DND-41 (cell line): ENCODE data around the gene SMS.

Source experiments
- ATAC-seq: fragments of 200-7000 bp; cut with Tn5 transposase; 3 replicates; pipeline ENCODE4 v1.9.1; 2021; ENCODE audit warnings: low read depth; ENCODE audit not compliant: insufficient read depth
- DNase-seq: peaks from one replicate; pipeline ENCODE4 v3.0.0-alpha.2; 2020
- H2AFZ ChIP-seq: 2 replicates; pipeline ENCODE4 v1.6.0; 2012; ENCODE audit warnings: low read depth, low read length
- H3K27ac ChIP-seq: 2 replicates; pipeline ENCODE4 v1.5.1; 2012; ENCODE audit warnings: low read length, inconsistent platforms
- H3K27me3 ChIP-seq: fragments of 200-600 bp; sonication (generic); 2 replicates; pipeline ENCODE4 v1.6.0; 2012; ENCODE audit warnings: low read length, mild to moderate bottlenecking, inconsistent platforms; ENCODE audit not compliant: insufficient read depth, poor library complexity
- H3K36me3 ChIP-seq: 2 replicates; pipeline ENCODE4 v1.5.1; 2012; ENCODE audit warnings: low read length, inconsistent platforms; ENCODE audit not compliant: insufficient read depth
- H3K4me1 ChIP-seq: 2 replicates; pipeline ENCODE4 v1.5.1; 2012; ENCODE audit warnings: mild to moderate bottlenecking, low read length; ENCODE audit not compliant: insufficient read depth
- H3K4me2 ChIP-seq: 2 replicates; pipeline ENCODE4 v1.6.0; 2012; ENCODE audit warnings: mild to moderate bottlenecking, moderate library complexity, low read length, inconsistent platforms; ENCODE audit not compliant: insufficient read depth
- H3K4me3 ChIP-seq, 2 experiments: fragments of 200-600 bp in 1 of 2; shearing (Covaris generic) in 1 of 2; 2 replicates each; pipeline ENCODE4 v1.5.1; 2012 to 2016; ENCODE audit warnings: inconsistent platforms in 2 of 2, low read length in 2 of 2, mild to moderate bottlenecking in 2 of 2, low read depth in 1 of 2, moderate library complexity in 1 of 2
- H3K79me2 ChIP-seq: 2 replicates; pipeline ENCODE4 v1.6.0; 2012; ENCODE audit warnings: low read length, inconsistent platforms; ENCODE audit not compliant: insufficient read depth
- H3K9ac ChIP-seq: 2 replicates; pipeline ENCODE4 v1.6.0; 2012; ENCODE audit warnings: low read depth, mild to moderate bottlenecking, inconsistent platforms, low read length, moderate library complexity
- H3K9me3 ChIP-seq: 2 replicates; pipeline ENCODE4 v1.5.1; 2012; ENCODE audit warnings: low read length, moderate library complexity, mild to moderate bottlenecking, inconsistent platforms; ENCODE audit not compliant: insufficient read depth, severe bottlenecking
- H4K20me1 ChIP-seq: 2 replicates; pipeline ENCODE4 v1.6.0; 2012; ENCODE audit warnings: low read length; ENCODE audit not compliant: insufficient read depth
- EZH2 ChIP-seq: IDR thresholded peaks from 3 replicates; pipeline ENCODE4 v1.6.1; 2012; ENCODE audit warnings: borderline replicate concordance, low read depth, mild to moderate bottlenecking, moderate library complexity, low read length, inconsistent platforms; ENCODE audit not compliant: severe bottlenecking
- TF ChIP-seq, protein P1 (sequence below): IDR thresholded peaks from 2 replicates; pipeline ENCODE4 v1.5.1; 2012; ENCODE audit warnings: borderline replicate concordance, low read length, moderate library complexity, mild to moderate bottlenecking; ENCODE audit not compliant: poor library complexity, severe bottlenecking; ENCODE audit errors: extremely low read depth

SMS gene

DNA sequence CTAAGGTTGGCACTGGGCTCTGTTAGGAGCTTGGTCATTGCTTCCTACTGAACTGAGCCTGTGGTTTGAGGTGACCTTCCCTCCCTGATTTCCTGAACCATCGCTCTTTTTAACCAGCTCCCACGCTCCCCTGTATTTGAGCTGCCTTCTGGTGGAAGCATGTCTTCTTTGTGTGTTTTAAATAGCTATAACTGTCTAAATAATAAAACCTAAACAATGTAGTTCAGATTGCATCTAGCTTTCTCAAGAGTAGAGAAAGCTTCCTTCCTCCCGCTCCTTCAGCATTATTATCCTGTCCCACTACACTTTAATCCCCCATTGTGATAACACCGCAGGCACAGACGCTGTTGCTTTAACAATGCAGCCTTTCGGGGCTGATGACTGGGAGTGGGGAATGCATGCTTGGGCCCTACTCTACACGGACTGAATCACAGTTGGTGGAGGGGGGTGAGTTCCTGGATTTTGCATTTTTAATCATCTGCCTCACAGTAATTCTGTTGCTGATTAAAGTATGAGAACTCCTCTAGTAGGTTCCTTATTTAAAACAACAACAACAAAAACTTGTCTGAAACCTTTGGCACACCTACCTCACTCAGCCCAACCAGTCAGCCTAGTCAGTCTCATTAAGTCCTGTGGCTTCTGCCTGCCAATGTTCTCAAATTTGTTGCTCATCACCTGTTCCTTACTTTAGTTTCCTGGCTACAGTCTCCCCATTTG, 6.6 kb downstream of the SMS start:
- Histone ChIP-seq H3K9me3 (no peaks in the 10 kb centered on the region), H3K4me3 (no peak overlapping the region), H3K79me2 (peaks cover 98% of the 10 kb centered on the region), H3K9ac (no peak overlapping the region), H4K20me1 (peaks cover 59% of the 10 kb centered on the region), H3K27ac (no peak overlapping the region), H2AFZ (no peak overlapping the region), H3K27me3 (no peaks in the 10 kb centered on the region), H3K4me2 (no peak overlapping the region), H3K4me1 (peaks cover 18% of the 10 kb centered on the region), H3K36me3 (peaks cover 3% of the 10 kb centered on the region)
- DNase-seq (no peak), ATAC-seq (no peak)
- TF ChIP-seq, protein P1, sequence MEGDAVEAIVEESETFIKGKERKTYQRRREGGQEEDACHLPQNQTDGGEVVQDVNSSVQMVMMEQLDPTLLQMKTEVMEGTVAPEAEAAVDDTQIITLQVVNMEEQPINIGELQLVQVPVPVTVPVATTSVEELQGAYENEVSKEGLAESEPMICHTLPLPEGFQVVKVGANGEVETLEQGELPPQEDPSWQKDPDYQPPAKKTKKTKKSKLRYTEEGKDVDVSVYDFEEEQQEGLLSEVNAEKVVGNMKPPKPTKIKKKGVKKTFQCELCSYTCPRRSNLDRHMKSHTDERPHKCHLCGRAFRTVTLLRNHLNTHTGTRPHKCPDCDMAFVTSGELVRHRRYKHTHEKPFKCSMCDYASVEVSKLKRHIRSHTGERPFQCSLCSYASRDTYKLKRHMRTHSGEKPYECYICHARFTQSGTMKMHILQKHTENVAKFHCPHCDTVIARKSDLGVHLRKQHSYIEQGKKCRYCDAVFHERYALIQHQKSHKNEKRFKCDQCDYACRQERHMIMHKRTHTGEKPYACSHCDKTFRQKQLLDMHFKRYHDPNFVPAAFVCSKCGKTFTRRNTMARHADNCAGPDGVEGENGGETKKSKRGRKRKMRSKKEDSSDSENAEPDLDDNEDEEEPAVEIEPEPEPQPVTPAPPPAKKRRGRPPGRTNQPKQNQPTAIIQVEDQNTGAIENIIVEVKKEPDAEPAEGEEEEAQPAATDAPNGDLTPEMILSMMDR, result no peak
- no peak for TF ChIP-seq EZH2

GRCh38 chrX:21947671-21948070, 7.2 kb downstream of the SMS start:
- Histone ChIP-seq H3K9ac (no peak overlapping the region), H3K9me3 (no peaks in the 10 kb centered on the region), H3K79me2 (peaks cover 98% of the 10 kb centered on the region), H3K4me1 (peaks cover 12% of the 10 kb centered on the region; the same call in 1 of the 2 replicates), H3K4me2 (no peak overlapping the region), H4K20me1 (peaks cover 59% of the 10 kb centered on the region), H2AFZ (no peak overlapping the region), H3K27ac (no peak overlapping the region), H3K36me3 (peaks cover 3% of the 10 kb centered on the region), H3K4me3 (no peak overlapping the region), H3K27me3 (no peaks in the 10 kb centered on the region)
- DNase-seq, result no peak
- TF ChIP-seq, protein P1, result no peak
- no peak for TF ChIP-seq EZH2
- ATAC-seq, result no peak

DNA sequence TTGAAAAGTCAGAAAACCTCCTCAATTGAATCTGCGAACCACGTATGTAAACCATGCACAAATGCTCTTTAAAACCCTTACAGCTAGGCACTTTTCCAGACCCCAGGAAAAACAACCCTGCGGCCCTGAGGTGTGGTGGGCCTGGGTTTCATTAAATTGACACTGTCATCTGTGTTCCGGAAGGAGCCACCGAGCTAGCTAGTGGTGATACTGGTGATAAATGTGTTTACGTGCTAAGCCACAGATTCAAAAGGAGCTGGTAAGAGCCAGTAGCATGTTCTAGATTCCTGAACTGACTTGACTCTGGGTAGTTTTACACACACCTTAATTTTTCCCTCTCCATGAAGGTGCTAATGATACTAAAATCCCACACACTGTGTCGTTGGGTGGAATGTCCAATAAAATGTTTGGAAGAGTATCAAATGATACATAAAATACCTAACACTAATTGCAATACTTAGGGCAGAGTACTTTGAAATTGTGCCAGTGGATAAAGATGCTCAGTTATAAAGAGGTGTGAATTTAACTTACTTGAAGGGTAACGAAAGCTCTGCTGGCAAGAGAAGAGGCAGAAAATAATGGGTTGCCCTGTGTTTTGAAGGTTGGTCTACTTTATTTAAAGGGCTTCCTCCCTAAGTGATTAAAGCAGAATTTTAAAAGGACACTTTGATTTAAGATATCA, 8.5 kb downstream of the SMS start:
- Histone ChIP-seq H3K9ac (no peak overlapping the region), H3K36me3 (no peaks in the 10 kb centered on the region; the same call in 1 of the 2 replicates), H3K4me1 (0 out of 2 replicates have a peak, but pooled peaks cover 2% of the 10 kb centered on the region), H3K4me2 (no peak overlapping the region), H3K27me3 (no peaks in the 10 kb centered on the region), H3K9me3 (no peaks in the 10 kb centered on the region), H4K20me1 (peaks cover 56% of the 10 kb centered on the region; the same call in 1 of the 2 replicates), H2AFZ (no peak overlapping the region), H3K79me2 (peaks cover 98% of the 10 kb centered on the region), H3K27ac (no peak overlapping the region), H3K4me3 (no peak overlapping the region)
- ATAC-seq, result no peak
- no peak for DNase-seq
- TF ChIP-seq, protein P1, result no peak
- TF ChIP-seq EZH2, result no peak
